ENCODE results near the gene KCNIP1. TPM values are rescaled to one million over a fixed set of nuclear protein-coding genes. Genes with fewer than 3 reads are reported as not detected.

Gene KCNIP1
- total RNA-seq, 4 donors from 2014 or later: 0.34 TPM; not detected in 3

GRCh38 chr5:170721681-170722080, 217.9 kb downstream of the KCNIP1 start:
- no peaks in the 10 kb centered on the region for H3K4me1 ChIP-seq
- peaks cover 9% of the 10 kb centered on the region for H3K27me3 ChIP-seq
- no peak overlapping the region for H3K4me3 ChIP-seq
- H3K27ac ChIP-seq: no peak overlapping the region
- 87% methylated on average over 6 of the region's 6 CpGs for WGBS
- DNase-seq (ENCODE audit: low spot score in 2 of 2): no peak
- TF ChIP-seq EP300 (IDR thresholded peaks at IDR 0.05) (no peak), POLR2A (IDR thresholded peaks at IDR 0.05) (no peak), CTCF (IDR thresholded peaks at IDR 0.05) (no peak), POLR2AphosphoS5 (IDR thresholded peaks at IDR 0.05) (no peak)
- H3K9me3 ChIP-seq: no peaks in the 10 kb centered on the region
- H3K36me3 ChIP-seq: no peaks in the 10 kb centered on the region

DNA sequence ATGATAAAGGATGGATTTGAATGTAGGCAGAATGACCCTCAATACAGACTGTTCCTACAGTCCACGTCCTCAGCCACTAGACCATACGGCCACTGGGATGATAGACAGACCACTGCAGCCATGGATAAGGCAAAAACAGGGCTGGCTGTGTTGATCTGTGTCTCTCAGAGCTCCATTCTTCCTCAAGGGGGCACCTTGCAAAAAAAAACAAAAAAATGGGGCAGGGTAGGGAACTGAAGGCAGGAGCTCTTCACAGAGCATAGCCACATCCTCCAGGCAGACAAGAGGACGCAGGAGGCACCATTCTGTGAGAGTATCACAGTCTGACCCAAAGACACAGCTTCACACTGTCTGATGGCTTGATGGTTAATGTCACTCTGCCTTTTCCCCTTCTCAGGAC, 218.5 kb downstream of the KCNIP1 start:
- TF ChIP-seq EP300 (IDR thresholded peaks at IDR 0.05): no peak
- TF ChIP-seq POLR2A (IDR thresholded peaks at IDR 0.05): no peak
- 72% methylated on average over 3 of the region's 3 CpGs for WGBS
- DNase-seq (ENCODE audit: low spot score in 2 of 2): no peak
- Histone ChIP-seq H3K27me3 (peaks cover 9% of the 10 kb centered on the region), H3K36me3 (no peaks in the 10 kb centered on the region), H3K4me1 (no peaks in the 10 kb centered on the region), H3K27ac (no peak overlapping the region), H3K4me3 (no peak overlapping the region), H3K9me3 (no peaks in the 10 kb centered on the region)

- Histone ChIP-seq H3K27ac (no peak overlapping the region), H3K4me3 (no peak overlapping the region), H3K9me3 (peaks cover 6% of the 10 kb centered on the region), H3K27me3 (no peaks in the 10 kb centered on the region), H3K4me1 (no peaks in the 10 kb centered on the region), H3K36me3 (no peaks in the 10 kb centered on the region)
- no peak for DNase-seq (ENCODE audit: low spot score in 2 of 2)
- TF ChIP-seq CTCF (IDR thresholded peaks at IDR 0.05) (no peak), POLR2A (IDR thresholded peaks at IDR 0.05) (no peak), POLR2AphosphoS5 (IDR thresholded peaks at IDR 0.05) (no peak), EP300 (IDR thresholded peaks at IDR 0.05) (no peak)
- 50% methylated on average over 1 of the region's 1 CpG for WGBS
These were observed 227.2 kb downstream of the KCNIP1 start for GRCh38 chr5:170731052-170731451.

GRCh38 chr5:170732685-170733084, 228.9 kb downstream of the KCNIP1 start:
- Histone ChIP-seq H3K4me1 (no peaks in the 10 kb centered on the region), H3K36me3 (no peaks in the 10 kb centered on the region), H3K27me3 (no peaks in the 10 kb centered on the region), H3K27ac (no peak overlapping the region), H3K9me3 (peaks cover 6% of the 10 kb centered on the region), H3K4me3 (no peak overlapping the region)
- no peak for DNase-seq (ENCODE audit: low spot score in 2 of 2)
- no peak for TF ChIP-seq POLR2A (IDR thresholded peaks at IDR 0.05)
- TF ChIP-seq CTCF (IDR thresholded peaks at IDR 0.05): no peak
- TF ChIP-seq POLR2AphosphoS5 (IDR thresholded peaks at IDR 0.05): no peak
- no peak for TF ChIP-seq EP300 (IDR thresholded peaks at IDR 0.05)
- WGBS: 46% methylated on average over 2 of the region's 2 CpGs

DNA sequence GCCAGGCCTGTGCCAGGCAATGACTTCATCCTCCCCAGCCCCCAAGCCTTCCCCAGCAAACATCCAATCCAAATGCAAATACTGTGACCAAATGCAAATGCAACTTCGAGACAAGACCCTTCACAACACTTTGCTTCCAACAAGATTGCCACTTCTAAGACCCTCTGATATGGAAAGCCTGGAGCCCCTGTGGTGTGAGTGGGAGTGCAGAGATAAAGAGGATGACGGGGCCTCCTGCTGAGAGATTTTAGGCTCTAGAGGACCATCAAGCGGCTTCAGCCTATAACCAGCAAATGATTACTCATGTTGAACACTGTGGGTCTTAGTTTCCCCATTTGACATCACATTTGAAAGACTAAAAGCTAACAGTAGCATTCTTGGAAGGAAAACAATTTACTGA, 233.1 kb downstream of the KCNIP1 start:
- TF ChIP-seq POLR2AphosphoS5 (IDR thresholded peaks at IDR 0.05): no peak
- TF ChIP-seq POLR2A (IDR thresholded peaks at IDR 0.05): no peak
- no peak for TF ChIP-seq EP300 (IDR thresholded peaks at IDR 0.05)
- TF ChIP-seq CTCF (IDR thresholded peaks at IDR 0.05): no peak
- no peaks in the 10 kb centered on the region for H3K27me3 ChIP-seq
- no peak overlapping the region for H3K27ac ChIP-seq
- DNase-seq (ENCODE audit: low spot score in 2 of 2): no peak
- peaks cover 6% of the 10 kb centered on the region for H3K9me3 ChIP-seq
- no peaks in the 10 kb centered on the region for H3K4me1 ChIP-seq
- no peaks in the 10 kb centered on the region for H3K36me3 ChIP-seq
- no peak overlapping the region for H3K4me3 ChIP-seq
- 71% methylated on average over 3 of the region's 3 CpGs for WGBS

DNA sequence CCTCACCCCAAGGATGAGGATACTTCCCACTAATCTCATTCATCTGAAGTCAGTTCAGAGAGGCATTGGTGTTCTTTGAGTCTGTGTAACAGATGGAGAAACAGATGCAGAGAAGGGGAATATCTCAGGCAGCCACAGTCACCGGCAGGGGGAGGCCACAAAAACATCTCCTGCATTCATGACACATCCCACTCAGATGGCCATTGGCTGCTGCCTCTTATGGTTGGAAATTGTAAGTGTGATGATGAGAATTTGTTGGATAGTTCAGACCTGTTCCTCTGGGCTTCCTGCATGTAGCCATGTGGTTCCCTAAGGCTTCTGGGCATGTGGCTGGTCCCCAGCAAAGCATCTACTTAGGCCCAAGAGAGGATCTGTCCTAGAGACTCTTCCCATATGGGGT, 233.8 kb downstream of the KCNIP1 start:
- whole genome bisulfite sequencing: 75% methylated on average over 1 of the region's 1 CpG
- no peak overlapping the region for H3K27ac ChIP-seq
- TF ChIP-seq POLR2AphosphoS5 (IDR thresholded peaks at IDR 0.05) (no peak), CTCF (IDR thresholded peaks at IDR 0.05) (no peak), POLR2A (IDR thresholded peaks at IDR 0.05) (no peak), EP300 (IDR thresholded peaks at IDR 0.05) (no peak)
- H3K4me3 ChIP-seq: no peak overlapping the region
- no peaks in the 10 kb centered on the region for H3K27me3 ChIP-seq
- peaks cover 6% of the 10 kb centered on the region for H3K9me3 ChIP-seq
- no peaks in the 10 kb centered on the region for H3K4me1 ChIP-seq
- no peak for DNase-seq (ENCODE audit: low spot score in 2 of 2)
- no peaks in the 10 kb centered on the region for H3K36me3 ChIP-seq
